HG02678 (cell line): Measurements from ENCODE around the gene PHF12.
"Not testable (repeated sequence)": the region's sequence is repeated elsewhere in the genome, so short reads cannot be mapped to it uniquely, and the experiment has no call there.

Experiments used
- ATAC-seq: cut with Tn5 transposase; IDR thresholded peaks from one replicate; pipeline ENCODE4 v1.9.1; 2021; ENCODE audit warnings: mild to moderate bottlenecking, moderate library complexity; ENCODE audit not compliant: unreplicated experiment

The PHF12 gene

GRCh38 chr17:28935744-28936460 is 15.4 kb downstream of the PHF12 start:
- no peak for ATAC-seq

GRCh38 chr17:28934508-28934907 is 16.8 kb downstream of the PHF12 start:
- not testable (repeated sequence) for ATAC-seq

DNA sequence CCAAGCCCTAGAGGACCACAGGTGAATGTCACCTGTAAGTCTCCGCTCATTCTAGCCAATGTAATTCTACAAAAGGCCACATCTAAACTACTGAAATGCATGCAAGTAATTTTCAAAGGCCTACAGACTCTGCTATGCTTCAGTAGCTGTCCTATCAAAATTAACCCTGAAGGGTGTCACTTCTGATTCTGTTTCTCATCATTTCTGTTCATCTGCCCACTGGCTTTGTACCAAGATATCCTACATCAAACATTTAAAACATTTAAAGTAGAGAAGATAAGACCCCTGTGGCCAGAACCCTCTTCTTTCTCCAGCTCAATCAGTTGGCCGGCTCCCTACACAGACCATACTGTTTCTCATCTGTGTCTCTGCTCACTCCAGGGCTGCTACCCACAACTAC is 21.5 kb downstream of the PHF12 start:
- no peak for ATAC-seq

DNA sequence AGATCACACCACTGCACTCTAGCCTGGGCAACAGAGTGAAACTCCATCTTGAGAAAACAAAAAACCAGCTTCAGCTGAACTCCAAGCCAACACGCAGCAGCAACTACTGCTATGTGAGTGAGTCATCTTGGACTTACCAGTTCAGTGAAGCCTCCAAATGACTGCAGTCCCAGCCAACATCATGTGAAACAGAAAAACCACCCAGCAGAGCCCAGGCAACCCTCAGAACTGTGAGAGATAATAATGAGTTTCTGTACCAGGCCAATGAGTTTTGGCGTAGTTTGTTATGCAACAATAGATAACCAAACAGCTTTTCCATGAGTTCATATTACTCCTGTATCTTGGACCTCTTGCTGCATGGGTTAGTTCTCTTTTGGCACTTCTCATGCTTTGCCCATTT is 23.3 kb downstream of the PHF12 start:
- ATAC-seq, result no peak

DNA sequence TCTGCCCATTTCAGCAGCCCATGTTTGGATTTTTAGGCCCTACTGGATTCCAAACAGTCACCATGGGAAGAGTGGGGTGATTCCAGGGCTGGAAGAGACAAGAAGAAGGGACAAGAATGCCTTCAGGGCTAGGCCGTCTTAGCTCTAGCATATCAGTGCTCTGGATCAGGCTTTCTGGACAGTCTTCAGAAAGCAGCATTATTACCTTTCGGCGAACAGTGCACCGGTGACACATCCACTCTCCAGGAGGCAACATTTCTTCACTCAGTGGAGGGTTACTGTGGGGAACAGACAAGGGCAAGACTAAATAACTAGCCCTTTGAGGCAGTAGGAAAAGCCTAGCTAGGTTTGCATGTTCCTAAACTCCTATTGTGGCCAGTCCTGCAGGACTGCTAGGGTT is 24.5 kb downstream of the PHF12 start:
- no peak for ATAC-seq

DNA sequence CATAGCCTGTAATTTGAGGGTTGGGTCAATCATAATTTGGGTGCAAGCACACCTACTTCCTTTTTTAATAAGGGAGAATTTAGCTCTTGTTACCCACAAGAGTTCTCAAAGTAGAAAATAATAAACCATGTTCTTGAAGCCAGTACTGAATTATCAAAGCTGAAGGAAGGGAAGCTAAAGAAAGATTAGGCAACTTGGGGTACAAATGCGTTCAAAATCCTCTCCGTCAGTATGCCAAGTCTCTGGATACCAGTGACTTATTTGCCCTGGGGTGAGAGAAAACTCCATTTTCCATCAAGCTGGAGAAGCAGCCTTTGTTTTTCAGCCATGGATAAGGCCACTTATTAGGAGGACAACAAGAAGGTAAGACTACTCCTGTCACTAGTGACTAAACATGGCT is 25.0 kb downstream of the PHF12 start:
- ATAC-seq, result no peak

GRCh38 chr17:28925912-28926365 is 25.4 kb downstream of the PHF12 start:
- no peak for ATAC-seq

- no peak for ATAC-seq
These were observed 31.1 kb downstream of the PHF12 start for GRCh38 chr17:28920201-28920600.

DNA sequence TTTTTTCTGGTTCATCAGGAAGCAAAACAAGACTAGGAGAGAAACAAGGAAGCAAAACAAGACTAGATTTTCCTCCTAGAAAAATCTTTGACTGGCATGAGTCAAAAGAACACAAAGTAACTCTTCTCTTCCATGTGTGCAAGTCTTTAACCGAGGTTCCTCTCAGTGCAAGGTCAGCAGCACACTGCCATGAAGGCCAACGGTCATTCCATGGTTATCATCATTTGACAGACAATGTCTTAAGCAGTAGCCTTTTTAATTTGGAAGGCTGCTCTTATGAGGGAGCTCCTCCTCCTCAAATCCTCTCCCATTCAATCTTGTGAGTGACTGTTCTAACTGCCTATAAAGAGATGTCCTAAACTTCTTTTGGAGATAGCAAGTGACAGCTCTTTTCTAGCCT is 33.0 kb downstream of the PHF12 start:
- no peak for ATAC-seq

- no peak for ATAC-seq
These were observed 33.9 kb downstream of the PHF12 start for GRCh38 chr17:28917465-28917864.

- no peak for ATAC-seq
These were observed 34.3 kb downstream of the PHF12 start for GRCh38 chr17:28917029-28917428.

DNA sequence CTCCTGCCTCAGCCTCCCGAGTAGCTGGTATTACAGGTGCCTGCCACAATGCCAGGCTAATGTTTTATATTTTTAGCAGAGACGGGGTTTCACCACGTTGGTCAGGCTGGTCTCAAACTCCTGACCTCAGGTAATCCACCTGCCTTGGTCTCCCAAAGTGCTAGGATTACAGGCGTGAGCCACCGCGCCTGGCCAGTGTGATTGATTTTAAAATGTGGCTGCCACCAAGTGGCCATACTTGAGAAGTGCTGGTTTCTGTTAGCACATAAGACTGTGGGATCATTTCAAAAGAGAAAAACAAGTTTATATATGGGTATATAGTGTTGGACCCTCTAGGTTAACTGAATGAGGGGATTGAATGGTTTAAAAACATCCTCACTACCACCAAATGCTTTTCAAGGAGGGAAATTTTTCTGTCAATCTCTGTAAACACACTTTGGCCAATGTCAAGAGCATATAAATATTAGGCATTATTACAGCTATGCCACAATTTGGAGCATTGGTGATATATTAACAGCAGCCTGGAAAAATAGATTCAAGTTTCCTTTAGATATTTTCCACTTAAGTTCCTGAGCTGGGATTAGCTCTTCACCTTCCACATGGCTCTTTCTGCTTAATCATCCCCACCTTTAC is 34.9 kb downstream of the PHF12 start:
- no peak for ATAC-seq

DNA sequence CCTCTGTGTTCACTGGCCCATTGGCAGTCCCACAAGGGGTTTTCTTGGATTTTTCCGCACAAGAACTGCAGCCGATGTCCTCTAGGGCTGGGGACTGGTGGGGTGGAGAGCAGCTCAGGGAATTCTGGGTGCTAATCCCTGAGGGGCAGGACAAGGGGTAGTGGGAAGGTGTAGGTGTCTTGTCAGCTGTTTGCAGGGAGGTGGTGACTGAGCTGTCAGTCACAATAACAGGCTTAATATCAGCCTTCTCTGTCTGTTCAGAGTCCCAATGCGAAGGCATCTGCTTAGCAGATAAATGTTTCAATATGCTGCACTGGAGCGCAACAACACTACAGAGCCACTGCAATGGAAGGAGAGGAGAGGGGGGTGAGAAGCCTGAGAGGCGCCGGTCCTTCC is 38.4 kb downstream of the PHF12 start:
- ATAC-seq, result no peak

GRCh38 chr17:28912281-28912937 is 38.9 kb downstream of the PHF12 start:
- ATAC-seq, result no peak

GRCh38 chr17:28911411-28912045 is 39.8 kb downstream of the PHF12 start:
- ATAC-seq, result no peak

DNA sequence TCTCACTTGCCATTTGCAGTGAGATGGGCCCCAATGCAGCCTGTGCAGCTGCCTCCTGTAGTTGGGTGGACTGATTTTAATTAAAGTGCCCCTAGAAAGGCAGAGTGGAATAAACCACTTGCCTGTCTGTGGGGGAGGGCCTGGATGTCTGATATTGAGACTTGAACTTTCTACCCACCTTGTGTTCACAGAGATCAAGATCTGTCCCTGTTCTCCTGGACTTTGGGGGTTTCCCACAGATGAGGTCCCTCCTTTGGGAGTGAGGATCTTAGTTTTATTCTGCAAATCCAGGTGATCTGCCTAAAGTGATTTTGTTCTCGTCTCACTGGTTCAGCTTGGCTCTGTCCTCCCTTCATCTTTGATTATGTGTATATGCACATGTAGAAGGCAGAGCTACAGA is 40.8 kb downstream of the PHF12 start:
- ATAC-seq, result no peak

- no peak for ATAC-seq
These were observed 42.6 kb downstream of the PHF12 start for GRCh38 chr17:28908640-28909167.

GRCh38 chr17:28907709-28908475 is 43.4 kb downstream of the PHF12 start:
- no peak for ATAC-seq

GRCh38 chr17:28906706-28907438 is 44.4 kb downstream of the PHF12 start:
- ATAC-seq, result no peak

DNA sequence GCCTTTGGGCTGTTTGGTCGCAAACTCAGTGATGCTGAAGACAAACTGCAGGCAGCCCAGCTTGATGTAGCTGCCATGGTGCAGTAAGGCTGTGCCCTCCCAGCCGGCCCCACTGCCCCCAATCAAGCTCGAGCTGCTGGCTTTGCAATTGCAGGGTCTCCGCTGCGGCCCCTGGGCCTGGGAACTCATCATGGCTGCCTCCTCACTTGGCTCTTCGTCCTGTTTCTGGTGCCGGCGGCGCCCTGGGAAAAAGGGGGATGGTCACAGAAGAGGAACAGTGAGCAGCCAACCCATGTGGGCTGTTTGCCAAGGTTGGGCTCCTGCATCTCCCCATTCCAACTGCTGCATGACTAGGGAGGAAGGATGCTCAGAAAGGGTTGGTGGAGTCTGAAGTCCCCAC is 45.0 kb downstream of the PHF12 start:
- no peak for ATAC-seq
